ENCODE measurements around the gene KLHL7.

KLHL7 gene

DNA sequence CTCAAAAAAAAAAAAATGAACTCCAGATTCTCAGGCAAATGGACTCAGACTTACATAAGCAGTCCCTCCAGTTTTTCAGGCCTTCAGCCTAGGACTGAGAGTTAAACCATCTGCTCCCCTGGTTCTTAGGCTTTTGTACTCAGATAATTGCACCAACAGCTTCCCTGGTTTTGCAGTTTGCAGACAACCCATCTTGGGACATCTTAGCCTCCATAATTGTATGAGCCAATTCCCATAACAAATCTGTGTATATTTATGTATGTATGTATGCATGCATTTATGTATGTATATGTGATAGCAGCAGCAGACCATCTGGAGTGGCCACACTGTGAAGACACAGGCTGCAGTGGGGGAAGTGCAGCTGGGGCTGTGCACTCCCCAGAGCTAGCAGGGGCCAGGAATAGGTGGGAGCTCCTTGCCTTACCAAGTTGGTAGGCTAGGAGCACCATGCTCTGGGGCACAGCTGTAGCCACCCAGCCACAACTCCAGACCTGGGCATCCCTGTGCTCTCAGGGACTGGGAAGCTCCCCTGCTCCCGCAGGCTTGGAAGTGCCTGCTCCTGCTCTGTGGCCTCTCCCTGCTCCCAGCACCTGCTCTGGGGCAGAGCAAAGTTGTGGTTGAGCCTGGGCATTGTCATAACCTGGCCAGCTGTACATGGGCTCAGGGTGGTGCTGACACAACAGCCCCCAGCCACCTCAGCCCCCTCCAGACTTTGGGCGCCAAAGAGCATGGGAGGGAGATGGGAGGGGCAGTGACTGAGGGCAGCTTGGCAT, 8.9 kb upstream of the KLHL7 start:
- TF ChIP-seq, protein P1, sequence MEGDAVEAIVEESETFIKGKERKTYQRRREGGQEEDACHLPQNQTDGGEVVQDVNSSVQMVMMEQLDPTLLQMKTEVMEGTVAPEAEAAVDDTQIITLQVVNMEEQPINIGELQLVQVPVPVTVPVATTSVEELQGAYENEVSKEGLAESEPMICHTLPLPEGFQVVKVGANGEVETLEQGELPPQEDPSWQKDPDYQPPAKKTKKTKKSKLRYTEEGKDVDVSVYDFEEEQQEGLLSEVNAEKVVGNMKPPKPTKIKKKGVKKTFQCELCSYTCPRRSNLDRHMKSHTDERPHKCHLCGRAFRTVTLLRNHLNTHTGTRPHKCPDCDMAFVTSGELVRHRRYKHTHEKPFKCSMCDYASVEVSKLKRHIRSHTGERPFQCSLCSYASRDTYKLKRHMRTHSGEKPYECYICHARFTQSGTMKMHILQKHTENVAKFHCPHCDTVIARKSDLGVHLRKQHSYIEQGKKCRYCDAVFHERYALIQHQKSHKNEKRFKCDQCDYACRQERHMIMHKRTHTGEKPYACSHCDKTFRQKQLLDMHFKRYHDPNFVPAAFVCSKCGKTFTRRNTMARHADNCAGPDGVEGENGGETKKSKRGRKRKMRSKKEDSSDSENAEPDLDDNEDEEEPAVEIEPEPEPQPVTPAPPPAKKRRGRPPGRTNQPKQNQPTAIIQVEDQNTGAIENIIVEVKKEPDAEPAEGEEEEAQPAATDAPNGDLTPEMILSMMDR (IDR thresholded peaks at IDR 0.05; ENCODE audit: insufficient read depth, low read depth, low read length, missing control alignments), result no peak
- H3K4me3 ChIP-seq (ENCODE audit: low read depth, low read length), result no peak overlapping the region
- DNase-seq (ENCODE audit: low read depth), result no peak

DNA sequence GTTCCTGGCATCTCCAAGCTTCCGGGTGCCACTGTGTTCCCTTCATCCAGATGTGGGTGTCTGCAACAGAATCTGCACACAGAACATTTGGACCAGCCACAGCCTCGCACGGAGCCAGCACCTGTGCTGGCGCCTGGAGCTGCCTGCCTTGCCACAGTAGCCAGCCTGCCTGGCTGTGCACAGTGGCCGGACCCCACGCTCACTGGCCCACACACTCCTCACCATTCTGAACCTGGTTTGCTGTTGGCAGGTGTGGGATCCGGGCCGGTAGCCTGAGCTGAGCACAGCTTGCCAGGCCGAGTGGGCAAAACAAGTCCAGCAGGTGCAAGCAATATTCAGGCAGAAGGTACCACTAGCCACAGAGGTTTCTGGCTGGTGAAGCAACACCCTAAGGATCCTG, 7.6 kb upstream of the KLHL7 start:
- TF ChIP-seq, protein P1 (IDR thresholded peaks at IDR 0.05; ENCODE audit: insufficient read depth, low read depth, low read length, missing control alignments), result no peak
- no peak for DNase-seq (ENCODE audit: low read depth)
- no peak overlapping the region for H3K4me3 ChIP-seq (ENCODE audit: low read depth, low read length)

DNA sequence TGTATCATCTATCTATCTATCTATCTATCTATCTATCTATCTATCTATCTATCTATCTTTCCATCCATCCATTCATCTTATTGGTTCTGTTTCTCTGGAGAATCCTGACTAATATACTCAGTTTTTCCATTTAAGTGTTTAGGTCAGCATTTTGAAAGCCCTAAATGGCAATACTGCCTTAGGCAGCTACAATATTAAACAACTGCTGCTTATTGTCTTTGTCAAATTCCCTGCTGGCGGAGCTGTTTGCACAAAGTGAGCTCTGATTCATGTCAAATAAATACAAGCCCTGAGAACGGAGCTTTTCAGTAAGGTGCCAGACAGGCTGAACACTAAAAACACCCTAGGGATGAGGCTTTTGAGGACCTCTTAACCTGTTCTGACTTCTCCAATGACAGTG, 7.1 kb upstream of the KLHL7 start:
- DNase-seq (ENCODE audit: low read depth), result no peak
- no peak overlapping the region for H3K4me3 ChIP-seq (ENCODE audit: low read depth, low read length)
- TF ChIP-seq, protein P1 (IDR thresholded peaks at IDR 0.05; ENCODE audit: insufficient read depth, low read depth, low read length, missing control alignments), result no peak

DNA sequence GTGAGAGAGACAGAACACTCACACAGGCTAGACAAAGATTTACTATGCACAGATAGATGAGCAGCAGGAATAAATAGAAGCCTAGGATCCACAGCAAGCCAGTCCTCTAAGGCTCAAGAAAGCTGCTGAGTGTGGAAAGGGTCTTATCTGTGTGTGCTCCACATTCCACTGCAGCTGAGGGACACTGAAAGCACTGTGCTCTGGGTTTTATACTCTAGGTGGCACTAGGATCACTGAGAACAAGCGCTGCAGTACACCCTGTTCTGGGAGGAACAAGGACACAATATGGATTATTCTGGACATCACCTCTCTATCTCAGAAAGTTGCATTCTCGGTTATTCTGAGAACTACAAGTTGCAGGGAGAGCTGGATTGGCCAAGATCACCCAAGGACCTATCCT, 4.9 kb upstream of the KLHL7 start:
- DNase-seq (ENCODE audit: low read depth), result no peak
- TF ChIP-seq, protein P1 (IDR thresholded peaks at IDR 0.05; ENCODE audit: insufficient read depth, low read depth, low read length, missing control alignments), result no peak
- H3K4me3 ChIP-seq (ENCODE audit: low read depth, low read length), result no peak overlapping the region

DNA sequence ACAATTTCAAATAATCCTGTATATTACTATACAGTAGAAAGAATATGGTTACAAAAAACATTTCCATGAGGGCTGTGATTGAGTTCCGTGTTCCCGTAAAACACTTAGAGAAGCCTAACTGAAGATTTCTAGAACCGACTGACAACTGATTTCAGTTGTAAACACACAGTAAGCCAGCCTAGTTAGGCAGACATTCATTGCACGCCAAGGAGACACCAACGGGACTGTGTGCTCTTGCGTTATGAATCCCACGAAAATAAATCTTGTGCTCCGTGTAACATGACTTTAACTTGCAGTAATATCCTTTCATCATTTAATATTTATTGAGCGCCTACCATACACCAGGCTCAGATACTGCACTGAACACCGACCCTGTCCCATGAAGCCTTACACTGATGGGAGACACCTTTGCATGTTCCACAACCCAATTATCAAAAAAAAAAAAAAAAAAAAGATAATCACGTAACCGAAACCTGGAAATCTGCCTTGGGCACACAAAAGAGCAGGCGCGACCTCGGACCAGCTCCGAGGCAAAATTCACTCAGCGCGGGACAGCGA, 420 bp upstream of the KLHL7 start:
- DNase-seq (ENCODE audit: low read depth), result no peak
- peak overlapping the region; percentile 81 for H3K4me3 ChIP-seq (ENCODE audit: low read depth, low read length)
- TF ChIP-seq, protein P1 (IDR thresholded peaks at IDR 0.05; ENCODE audit: insufficient read depth, low read depth, low read length, missing control alignments), result no peak

DNA sequence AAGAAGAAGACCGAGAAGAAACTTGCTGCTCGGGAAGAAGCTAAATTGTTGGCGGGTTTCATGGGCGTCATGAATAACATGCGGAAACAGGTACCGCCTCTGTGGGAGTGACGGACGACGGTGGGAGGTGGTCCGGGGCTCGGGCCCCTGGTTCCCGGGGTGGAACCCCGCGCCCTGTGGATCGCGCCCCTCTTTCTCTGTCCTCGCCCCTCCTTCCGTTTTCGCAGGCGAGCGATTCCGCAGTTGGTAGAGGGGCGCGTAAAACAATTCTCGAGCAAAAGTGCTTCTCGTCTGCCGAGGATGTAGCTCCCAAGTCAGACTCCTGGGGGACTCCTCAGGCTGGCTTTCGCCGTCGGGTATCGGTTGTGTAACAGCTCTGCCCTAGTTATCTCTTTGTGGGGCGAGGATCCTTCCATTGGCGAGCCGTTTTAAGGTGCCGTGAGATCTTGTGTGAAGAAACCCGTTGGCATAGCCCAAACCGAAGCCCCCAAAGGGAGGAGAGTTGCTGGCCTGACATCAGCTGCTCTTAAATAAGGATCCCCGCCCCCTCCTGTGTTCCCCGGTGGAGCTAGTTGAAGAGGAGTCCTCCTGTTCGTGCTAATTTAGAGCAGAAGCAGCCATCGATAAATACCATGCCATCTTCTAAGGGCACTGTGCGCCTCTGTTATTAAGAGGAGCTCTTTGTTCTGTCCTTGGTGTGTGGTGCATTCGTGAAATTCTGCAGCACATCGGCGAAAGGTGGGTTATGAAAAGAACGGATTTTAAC, 655 bp downstream of the KLHL7 start:
- peak overlapping the region; percentile 81 for H3K4me3 ChIP-seq (ENCODE audit: low read depth, low read length)
- TF ChIP-seq, protein P1 (IDR thresholded peaks at IDR 0.05; ENCODE audit: insufficient read depth, low read depth, low read length, missing control alignments), result no peak
- peak; percentile 52 for DNase-seq (ENCODE audit: low read depth)
